WTC11 (cell line): Measurements from ENCODE around the gene SSTR5. TPM values are rescaled to one million over a fixed set of nuclear protein-coding genes. Genes with fewer than 3 reads are reported as not detected.

Experiments used
- ATAC-seq: fragments of 200-7000 bp; cut with Tn5 transposase; 2 replicates; pipeline ENCODE4 v1.10.0; 2021; ENCODE audit warnings: mild to moderate bottlenecking, moderate library complexity
- CTCF ChIA-PET: fragments of 300-600 bp; sonication (Branson Sonifier 250); formaldehyde crosslinking; loops from one replicate; lab custom pipeline; 2021; ENCODE audit warnings: antibody characterized with exemption; lab: Charles Lee
- POLR2A ChIA-PET: fragments of 350-600 bp; sonication (Branson Sonifier 250); formaldehyde crosslinking; loops from one replicate; lab custom pipeline; 2021; ENCODE audit warnings: antibody characterized with exemption; lab: Charles Lee
- DNase-seq: peaks from one replicate; pipeline ENCODE4 v3.0.0; 2021; ENCODE audit warnings: low spot score
- H3K27ac Mint-ChIP-seq: 2 replicates; pipeline ENCODE4 v1.8.0; 2021; ENCODE audit warnings: mixed read lengths
- H3K27me3 Mint-ChIP-seq: 2 replicates; pipeline ENCODE4 v1.8.0; 2021; ENCODE audit warnings: low read depth, mild to moderate bottlenecking, moderate library complexity, mixed read lengths
- H3K36me3 Mint-ChIP-seq: 2 replicates; pipeline ENCODE4 v1.8.0; 2021; ENCODE audit warnings: mixed read lengths
- H3K4me1 Mint-ChIP-seq: 2 replicates; pipeline ENCODE4 v1.8.0; 2022; ENCODE audit warnings: mixed read lengths
- H3K4me3 Mint-ChIP-seq: 2 replicates; pipeline ENCODE4 v1.8.0; 2021; ENCODE audit warnings: mild to moderate bottlenecking, moderate library complexity, mixed read lengths
- H3K9me3 Mint-ChIP-seq: 2 replicates; pipeline ENCODE4 v1.8.0; 2021; ENCODE audit warnings: mixed read lengths
- ATF1 ChIP-seq: sonication (generic); formaldehyde crosslinking; IDR thresholded peaks from 2 replicates; pipeline ENCODE4 v1.8.1; 2023; ENCODE audit warnings: mild to moderate bottlenecking, moderate library complexity, missing genetic modification reagents
- ATF3 ChIP-seq: sonication (generic); formaldehyde crosslinking; conservative IDR thresholded peaks from 2 replicates; pipeline ENCODE4 v1.8.1; 2022; ENCODE audit warnings: mild to moderate bottlenecking, missing genetic modification reagents
- CDX4 ChIP-seq: fragments of 250-450 bp; sonication (Bioruptor Pico); IDR thresholded peaks from 2 replicates; pipeline ENCODE4 v1.9.0; 2021; ENCODE audit warnings: moderate library complexity, mild to moderate bottlenecking, inconsistent platforms, borderline replicate concordance
- E2F4 ChIP-seq: sonication (generic); formaldehyde crosslinking; IDR thresholded peaks from 2 replicates; pipeline ENCODE4 v1.8.1; 2022; ENCODE audit warnings: low read depth, mild to moderate bottlenecking, moderate library complexity, missing genetic modification reagents, borderline replicate concordance
- ERG ChIP-seq: fragments of 250-450 bp; sonication (Bioruptor Pico); IDR thresholded peaks from 2 replicates; pipeline ENCODE4 v1.8.0; 2021; ENCODE audit warnings: mild to moderate bottlenecking
- FOXJ3 ChIP-seq: sonication (generic); formaldehyde crosslinking; IDR thresholded peaks from 2 replicates; pipeline ENCODE4 v1.9.0; 2021; ENCODE audit warnings: missing genetic modification reagents, mild to moderate bottlenecking, borderline replicate concordance
- FOXP1 ChIP-seq: sonication (generic); formaldehyde crosslinking; IDR thresholded peaks from 2 replicates; pipeline ENCODE4 v1.8.0; 2022; ENCODE audit warnings: missing genetic modification reagents, mild to moderate bottlenecking, moderate library complexity, borderline replicate concordance
- FOXP4 ChIP-seq: sonication (generic); formaldehyde crosslinking; IDR thresholded peaks from 2 replicates; pipeline ENCODE4 v1.8.0; 2022; ENCODE audit warnings: mild to moderate bottlenecking, missing genetic modification reagents
- GABPB1 ChIP-seq: sonication (generic); formaldehyde crosslinking; IDR thresholded peaks from 2 replicates; pipeline ENCODE4 v1.8.1; 2023; ENCODE audit warnings: mild to moderate bottlenecking, missing genetic modification reagents
- HMGA2 ChIP-seq: fragments of 250-450 bp; sonication (Bioruptor Pico); IDR thresholded peaks from 2 replicates; pipeline ENCODE4 v1.4.0; 2021; ENCODE audit warnings: mild to moderate bottlenecking, moderate library complexity
- KAT7 ChIP-seq: sonication (generic); formaldehyde crosslinking; IDR thresholded peaks from 2 replicates; pipeline ENCODE4 v1.8.1; 2023; ENCODE audit warnings: missing genetic modification reagents, mild to moderate bottlenecking, borderline replicate concordance
- MLX ChIP-seq: sonication (generic); formaldehyde crosslinking; IDR thresholded peaks from 2 replicates; pipeline ENCODE4 v1.8.1; 2023; ENCODE audit warnings: mild to moderate bottlenecking, missing genetic modification reagents, moderate library complexity
- TP53 ChIP-seq: sonication (generic); formaldehyde crosslinking; IDR thresholded peaks from 2 replicates; pipeline ENCODE4 v1.8.1; 2023; ENCODE audit warnings: mild to moderate bottlenecking, missing genetic modification reagents
- ZMAT4 ChIP-seq: fragments of 250-450 bp; sonication (Bioruptor Pico); IDR thresholded peaks from 2 replicates; pipeline ENCODE4 v1.9.0; 2021; ENCODE audit warnings: mild to moderate bottlenecking
- ZNF138 ChIP-seq: sonication (generic); formaldehyde crosslinking; conservative IDR thresholded peaks from 2 replicates; pipeline ENCODE4 v1.8.1; 2022; ENCODE audit warnings: mild to moderate bottlenecking, moderate library complexity, missing genetic modification reagents
- ZNF416 ChIP-seq: fragments of 250-450 bp; sonication (Bioruptor Pico); IDR thresholded peaks from 2 replicates; pipeline ENCODE4 v1.9.0; 2021; ENCODE audit warnings: mild to moderate bottlenecking, inconsistent platforms
- total RNA-seq: library from RNA; stranded (reverse); gene quantifications from 3 replicates; pipeline ENCODE4 v1.2.3, GENCODE V29; 2021

Gene SSTR5
- total RNA-seq, 1 experiment from 2014 or later, result 0.61 TPM

- TF ChIP-seq MLX (CRISPR knock-in tag), result no peak
- TF ChIP-seq HMGA2 (CRISPR knock-in tag), result no peak
Measured at GRCh38 chr16:1127101-1127500, 54.6 kb downstream of the SSTR5 start (continued).

GRCh38 chr16:1127971-1128715, 55.6 kb downstream of the SSTR5 start:
- CTCF ChIA-PET, result no interaction called here
- ATAC-seq (no peak), DNase-seq (no peak)
- Mint-ChIP-seq H3K27ac (no peak overlapping the region), H3K4me1 (no peaks in the 10 kb centered on the region), H3K9me3 (no peaks in the 10 kb centered on the region), H3K36me3 (no peaks in the 10 kb centered on the region), H3K27me3 (no peaks in the 10 kb centered on the region), H3K4me3 (no peak overlapping the region)
- POLR2A ChIA-PET, result no interaction called here
- TF ChIP-seq ATF1 (CRISPR knock-in tag) (no peak), ZNF416 (CRISPR knock-in tag) (no peak), ZNF138 (no peak), ZMAT4 (no peak), FOXP1 (no peak), FOXP4 (CRISPR knock-in tag) (no peak), ATF3 (CRISPR knock-in tag) (no peak), CDX4 (no peak), ERG (CRISPR knock-in tag) (no peak), KAT7 (CRISPR knock-in tag) (no peak), FOXJ3 (CRISPR knock-in tag) (no peak)

- DNase-seq (no peak), ATAC-seq (no peak)
- Mint-ChIP-seq H3K4me1 (no peaks in the 10 kb centered on the region), H3K9me3 (no peaks in the 10 kb centered on the region), H3K27ac (no peak overlapping the region), H3K27me3 (no peaks in the 10 kb centered on the region), H3K36me3 (no peaks in the 10 kb centered on the region), H3K4me3 (no peak overlapping the region)
- ChIA-PET POLR2A (no interaction called here), CTCF (no interaction called here)
- TF ChIP-seq TP53 (CRISPR knock-in tag), result no peak
- no peak for TF ChIP-seq GABPB1 (CRISPR knock-in tag)
- TF ChIP-seq E2F4 (CRISPR knock-in tag), result no peak
Measured at GRCh38 chr16:1129106-1129960, 56.8 kb downstream of the SSTR5 start.
